GM21723 (cell line): ENCODE measurements around the gene GUK1.
"Not testable (repeated sequence)": the region's sequence is repeated elsewhere in the genome, so short reads cannot be mapped to it uniquely, and the experiment has no call there.

Experiments
- ATAC-seq: cut with Tn5 transposase; IDR thresholded peaks from one replicate; pipeline ENCODE4 v1.9.1; 2021; ENCODE audit warnings: mild to moderate bottlenecking, moderate library complexity; ENCODE audit not compliant: unreplicated experiment

Gene GUK1

GRCh38 chr1:228175316-228176023 is 35.4 kb downstream of the GUK1 start:
- ATAC-seq = no peak

- no peak for ATAC-seq
These were observed 35.9 kb downstream of the GUK1 start for GRCh38 chr1:228176024-228176395.

GRCh38 chr1:228176461-228177182 is 36.5 kb downstream of the GUK1 start:
- ATAC-seq = no peak

GRCh38 chr1:228177183-228177475 is 37.0 kb downstream of the GUK1 start:
- no peak for ATAC-seq

- no peak for ATAC-seq
These were observed 37.9 kb downstream of the GUK1 start for GRCh38 chr1:228177721-228178710.

- ATAC-seq = no peak
These were observed 38.9 kb downstream of the GUK1 start for GRCh38 chr1:228178737-228179684.

GRCh38 chr1:228180271-228180958 is 40.3 kb downstream of the GUK1 start:
- no peak for ATAC-seq

- no peak for ATAC-seq
These were observed 41.0 kb downstream of the GUK1 start for GRCh38 chr1:228180959-228181644.

- no peak for ATAC-seq
These were observed 41.6 kb downstream of the GUK1 start for GRCh38 chr1:228181645-228182034.

GRCh38 chr1:228182296-228183030 is 42.4 kb downstream of the GUK1 start:
- ATAC-seq = no peak

- no peak for ATAC-seq
These were observed 44.1 kb downstream of the GUK1 start for GRCh38 chr1:228184152-228184551.

- ATAC-seq = no peak
These were observed 45.5 kb downstream of the GUK1 start for GRCh38 chr1:228185641-228185965.

GRCh38 chr1:228188249-228188648 is 48.2 kb downstream of the GUK1 start:
- not testable (repeated sequence) for ATAC-seq

GRCh38 chr1:228190182-228190581 is 50.1 kb downstream of the GUK1 start:
- ATAC-seq = no peak

GRCh38 chr1:228190778-228191177 is 50.7 kb downstream of the GUK1 start:
- no peak for ATAC-seq

GRCh38 chr1:228194436-228194835 is 54.4 kb downstream of the GUK1 start:
- ATAC-seq = no peak

GRCh38 chr1:228194921-228195812 is 55.1 kb downstream of the GUK1 start:
- ATAC-seq = no peak
